ENCODE results near the gene TRABD2A.

DNA sequence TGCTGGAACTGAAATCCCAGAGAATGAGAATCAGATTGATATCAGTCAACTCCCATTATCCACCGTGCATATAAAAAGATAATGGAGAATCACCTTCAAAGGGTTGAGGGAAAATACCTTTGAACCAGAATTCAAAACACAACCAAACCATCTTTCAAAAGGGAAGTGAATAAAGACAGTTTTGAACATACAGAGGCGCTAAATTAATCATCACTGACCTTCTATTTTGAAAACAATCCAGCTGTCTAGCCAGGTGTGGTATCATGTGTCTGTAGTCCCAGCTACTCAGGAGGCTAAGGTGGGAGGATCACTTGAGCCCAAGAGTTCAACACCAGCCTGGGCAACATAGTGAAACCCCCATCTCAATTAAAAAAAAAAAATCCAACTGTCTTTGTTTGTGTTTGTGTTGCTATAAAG is 63.6 kb downstream of the TRABD2A start:
- TF ChIP-seq, protein P1, sequence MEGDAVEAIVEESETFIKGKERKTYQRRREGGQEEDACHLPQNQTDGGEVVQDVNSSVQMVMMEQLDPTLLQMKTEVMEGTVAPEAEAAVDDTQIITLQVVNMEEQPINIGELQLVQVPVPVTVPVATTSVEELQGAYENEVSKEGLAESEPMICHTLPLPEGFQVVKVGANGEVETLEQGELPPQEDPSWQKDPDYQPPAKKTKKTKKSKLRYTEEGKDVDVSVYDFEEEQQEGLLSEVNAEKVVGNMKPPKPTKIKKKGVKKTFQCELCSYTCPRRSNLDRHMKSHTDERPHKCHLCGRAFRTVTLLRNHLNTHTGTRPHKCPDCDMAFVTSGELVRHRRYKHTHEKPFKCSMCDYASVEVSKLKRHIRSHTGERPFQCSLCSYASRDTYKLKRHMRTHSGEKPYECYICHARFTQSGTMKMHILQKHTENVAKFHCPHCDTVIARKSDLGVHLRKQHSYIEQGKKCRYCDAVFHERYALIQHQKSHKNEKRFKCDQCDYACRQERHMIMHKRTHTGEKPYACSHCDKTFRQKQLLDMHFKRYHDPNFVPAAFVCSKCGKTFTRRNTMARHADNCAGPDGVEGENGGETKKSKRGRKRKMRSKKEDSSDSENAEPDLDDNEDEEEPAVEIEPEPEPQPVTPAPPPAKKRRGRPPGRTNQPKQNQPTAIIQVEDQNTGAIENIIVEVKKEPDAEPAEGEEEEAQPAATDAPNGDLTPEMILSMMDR (optimal IDR thresholded peaks at IDR 0.05 in 1 of 3, IDR thresholded peaks at IDR 0.05 in 1 of 3, conservative IDR thresholded peaks at IDR 0.05 in 1 of 3; ENCODE audit: extremely low read depth in 1 of 3, insufficient read depth in 2 of 3, low read length in 3 of 3): no peak
- no peak for TF ChIP-seq EZH2 (IDR thresholded peaks at IDR 0.05; ENCODE audit: low read length)

Data from keratinocyte (primary cell).